Hematopoietic multipotent progenitor cell treated with erythropoietin and hydrocortisone succinate and interleukin-3 and kit ligand, for 17 days (in vitro differentiated cells): ENCODE measurements around the gene KLHL41.
A peak's percentile ranks its signal among the peaks of the same experiment; 100 is the strongest.

Experiments used
- DNase-seq: peaks from one replicate; pipeline ENCODE4 v3.0.0-alpha.2; 2015; ENCODE audit warnings: low spot score

KLHL41 gene

DNA sequence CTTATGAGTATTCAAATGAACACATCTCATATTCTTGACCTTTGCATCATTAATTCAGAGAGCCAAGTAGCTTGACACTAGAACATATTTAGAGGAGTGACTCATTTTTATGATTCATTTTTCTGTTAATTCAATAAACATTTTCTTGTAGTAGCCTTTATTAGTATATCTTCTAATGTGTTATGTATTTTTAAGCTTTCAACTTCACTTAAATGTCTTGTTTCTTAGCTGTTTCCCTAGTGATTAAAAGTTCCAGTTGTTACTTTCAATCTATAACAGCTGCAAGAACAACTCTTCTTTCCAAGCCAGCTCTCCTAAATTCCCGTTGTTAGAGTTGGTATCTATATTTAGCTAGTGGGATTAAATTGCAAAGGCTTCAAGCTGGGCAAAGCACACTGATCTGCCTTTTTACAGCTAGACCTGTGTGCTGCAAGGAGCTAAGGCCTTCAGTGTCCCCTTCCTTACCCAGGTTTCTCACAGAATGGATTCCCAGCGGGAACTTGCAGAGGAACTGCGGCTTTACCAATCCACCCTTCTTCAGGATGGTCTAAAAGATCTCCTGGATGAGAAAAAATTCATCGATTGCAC is at the start of gene KLHL41:
Gene KLHL41 (plus strand): TSS at position 405 of the 588 bp plus-strand sequence. CDS start 77 bp downstream, at position 482.
- DNase-seq, result no peak

DNA sequence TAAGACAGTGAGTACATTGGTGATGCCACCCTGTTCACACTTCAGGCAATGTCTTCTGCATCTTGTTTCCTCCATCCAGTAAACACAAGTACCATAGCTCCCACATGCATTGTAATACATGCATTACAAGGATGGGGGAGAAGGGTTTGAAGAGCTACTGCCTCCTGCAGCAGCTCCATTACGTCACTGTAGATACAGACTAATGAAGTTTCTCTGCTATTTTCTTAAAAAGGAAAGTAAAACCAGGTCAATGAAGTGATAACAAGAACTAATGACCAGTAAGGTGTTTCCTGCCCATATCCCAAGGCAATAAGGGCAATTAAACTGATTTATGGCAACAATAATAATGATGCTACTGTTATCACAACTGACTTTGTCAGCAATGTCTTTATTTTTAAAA is 48.4 kb upstream of the KLHL41 start:
- no peak for DNase-seq

DNA sequence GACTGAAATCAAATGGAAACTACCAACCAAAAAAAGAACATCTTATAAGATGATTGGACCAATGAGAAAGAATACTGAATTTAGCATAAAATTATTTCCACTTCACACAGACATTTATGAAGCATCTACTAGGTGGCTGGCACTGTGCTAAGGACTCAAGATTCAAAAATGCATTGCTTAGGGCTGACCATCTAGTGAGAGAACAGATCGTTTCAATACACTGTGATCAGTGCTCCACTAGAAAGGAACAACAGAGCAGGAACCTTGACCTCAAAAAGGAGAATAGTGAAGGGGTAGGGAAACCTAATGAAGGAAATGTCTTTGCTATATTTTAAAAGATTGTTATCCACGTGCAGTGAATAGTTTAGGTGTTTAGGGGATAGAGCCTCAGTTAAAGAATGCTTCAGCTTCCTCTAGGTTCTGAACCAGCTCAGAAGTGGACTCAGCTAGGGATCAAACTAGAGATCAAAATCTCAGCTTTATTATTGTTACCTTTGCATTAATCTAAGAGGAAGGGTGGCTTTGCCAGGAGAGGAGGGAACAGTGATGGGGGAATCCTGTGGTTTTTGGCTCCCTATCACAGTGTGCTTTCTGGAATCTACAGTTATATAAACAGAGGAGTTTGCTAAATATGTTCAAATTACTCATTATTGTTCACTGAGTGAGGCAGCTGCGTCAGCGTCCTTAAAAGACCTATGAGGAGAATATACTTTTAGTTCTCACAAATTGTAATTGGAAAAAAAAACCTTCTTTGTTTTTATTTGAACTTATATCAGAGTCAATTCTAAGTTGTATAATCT is 46.4 kb upstream of the KLHL41 start:
- no peak for DNase-seq

DNA sequence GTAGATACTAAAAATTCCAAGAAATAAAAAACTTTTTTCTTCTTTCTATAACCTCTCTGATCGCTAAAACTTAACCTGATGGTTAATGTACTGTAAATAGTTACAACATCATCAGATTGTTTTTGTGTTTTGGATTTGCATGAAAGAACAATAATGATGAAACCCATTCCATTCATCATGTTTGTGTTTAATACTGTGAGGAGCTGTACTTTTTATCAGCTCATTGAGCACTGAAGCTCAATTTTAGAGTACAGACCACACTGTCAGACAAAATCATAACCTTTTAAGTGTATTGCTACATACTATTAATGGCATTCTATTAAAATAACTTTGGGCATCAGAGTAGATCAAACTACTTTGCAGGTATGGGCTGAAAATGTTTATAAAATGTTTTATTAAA is 45.0 kb upstream of the KLHL41 start:
- DNase-seq, result no peak

DNA sequence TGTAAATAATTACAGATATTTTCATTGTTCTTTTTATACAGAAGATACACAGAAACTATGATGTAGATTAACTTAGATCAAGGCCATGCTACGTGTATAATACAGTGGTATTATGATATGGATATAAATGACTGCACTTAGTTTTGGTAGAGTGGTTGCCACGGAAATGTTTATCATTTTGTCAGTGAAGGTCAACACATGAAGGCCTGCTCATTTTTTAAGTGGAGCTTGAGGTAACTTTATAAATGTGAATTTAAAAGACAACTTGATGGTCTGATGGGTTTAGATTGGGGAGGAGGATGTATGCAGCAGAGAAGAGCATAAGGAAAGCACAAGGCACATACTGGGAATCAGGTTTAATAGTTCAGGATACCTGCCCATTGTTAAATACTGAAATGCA is 44.6 kb upstream of the KLHL41 start:
- no peak for DNase-seq

DNA sequence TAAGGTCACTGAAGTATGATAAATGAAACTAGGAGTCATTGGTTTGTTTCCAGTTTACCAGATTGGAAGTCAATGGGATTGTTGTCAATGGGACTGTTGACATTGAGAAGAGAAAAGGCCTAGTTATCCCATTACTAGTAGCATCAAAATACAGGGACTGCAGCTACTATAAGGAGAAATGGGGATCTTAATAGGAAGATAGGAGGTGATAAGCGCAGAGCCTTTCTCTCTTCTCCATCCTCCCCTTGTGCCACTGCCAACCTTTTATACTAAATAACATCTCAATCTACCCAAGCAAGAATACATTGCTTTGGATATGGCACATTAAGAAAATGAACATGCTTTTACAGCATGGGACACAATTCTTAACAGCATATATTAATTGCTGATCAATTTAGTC is 40.7 kb upstream of the KLHL41 start:
- no peak for DNase-seq

DNA sequence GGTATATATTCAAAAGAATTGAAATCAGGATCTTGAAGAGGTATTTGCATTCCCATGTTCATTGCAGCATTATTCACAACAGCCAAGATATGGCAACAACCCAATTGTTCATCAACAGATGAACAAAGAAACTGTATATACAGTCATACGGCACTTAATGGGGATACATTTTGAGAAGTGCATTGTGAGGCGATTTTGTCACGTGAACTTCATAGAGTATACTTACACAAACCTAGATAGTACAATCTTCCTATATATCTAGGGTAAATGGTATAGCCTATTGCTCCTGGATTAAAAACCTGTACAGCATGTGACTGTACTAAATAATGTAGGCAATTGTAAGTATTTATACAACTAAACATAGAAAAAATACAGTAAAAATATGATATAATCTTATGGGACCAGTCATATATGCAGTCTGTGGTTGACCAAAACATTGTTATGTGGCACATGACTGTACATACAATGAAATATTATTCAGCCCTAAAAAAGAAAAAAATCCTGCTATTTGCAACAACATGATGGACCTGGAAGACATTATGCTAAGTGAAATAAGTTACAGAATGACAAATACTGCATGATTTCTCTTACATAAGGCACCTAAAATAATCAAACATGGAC is 39.4 kb upstream of the KLHL41 start:
- no peak for DNase-seq

DNA sequence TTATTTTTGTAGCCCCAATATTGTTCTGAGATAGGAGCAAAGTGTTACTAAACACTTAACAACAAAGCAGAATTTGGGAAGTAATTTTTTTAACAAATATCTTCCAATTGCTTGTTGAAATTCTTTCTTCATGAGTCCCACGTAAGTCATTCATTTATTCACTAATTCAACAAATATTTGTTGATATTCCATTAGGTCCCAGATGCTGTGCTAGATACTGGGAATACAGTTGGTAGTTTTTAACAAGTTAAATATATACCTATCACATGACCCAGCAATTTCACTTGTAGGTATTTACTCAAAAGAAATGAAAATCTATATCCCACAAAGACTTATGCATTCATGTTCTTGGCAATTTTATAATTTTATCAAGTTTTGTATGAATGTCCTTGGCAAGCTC is 37.3 kb upstream of the KLHL41 start:
- no peak for DNase-seq

DNA sequence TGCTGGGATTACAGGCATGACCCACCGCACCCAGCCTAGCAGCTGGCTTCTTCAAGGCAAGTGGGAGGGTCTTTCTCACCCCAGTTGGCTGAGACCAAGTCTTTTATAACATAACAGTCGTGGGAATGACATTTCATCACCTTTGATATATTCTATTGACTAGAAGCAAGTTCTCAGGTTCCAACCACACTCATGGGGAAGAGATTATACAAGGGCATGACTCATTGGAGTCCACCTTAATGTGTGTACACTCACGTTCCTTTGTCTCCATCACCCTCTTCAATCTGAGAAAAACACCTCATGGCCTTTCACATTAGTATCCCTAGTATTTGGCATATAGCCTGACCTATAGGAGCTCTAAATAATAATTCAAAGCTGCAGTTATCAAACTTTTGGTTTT is 33.0 kb upstream of the KLHL41 start:
- DNase-seq, result no peak

DNA sequence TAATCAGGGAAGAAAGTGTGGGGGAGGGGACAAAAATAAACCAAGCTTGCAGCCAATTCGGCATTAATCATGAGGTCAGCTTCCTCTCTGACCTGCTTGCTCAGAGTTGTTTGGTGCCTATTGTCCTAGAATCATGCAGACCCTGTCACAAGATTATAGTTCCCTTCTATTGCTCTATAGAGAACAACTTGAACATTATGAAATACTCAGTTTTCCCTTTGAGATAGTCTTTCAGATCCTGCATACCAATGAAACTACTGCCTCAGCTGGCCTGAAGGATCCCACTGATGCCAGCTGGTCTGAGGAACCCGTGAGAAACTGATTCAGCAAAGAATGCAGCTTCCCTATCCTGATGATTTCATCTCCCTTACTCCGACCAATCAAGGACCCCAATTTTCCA is 31.2 kb upstream of the KLHL41 start:
- DNase-seq, result no peak

DNA sequence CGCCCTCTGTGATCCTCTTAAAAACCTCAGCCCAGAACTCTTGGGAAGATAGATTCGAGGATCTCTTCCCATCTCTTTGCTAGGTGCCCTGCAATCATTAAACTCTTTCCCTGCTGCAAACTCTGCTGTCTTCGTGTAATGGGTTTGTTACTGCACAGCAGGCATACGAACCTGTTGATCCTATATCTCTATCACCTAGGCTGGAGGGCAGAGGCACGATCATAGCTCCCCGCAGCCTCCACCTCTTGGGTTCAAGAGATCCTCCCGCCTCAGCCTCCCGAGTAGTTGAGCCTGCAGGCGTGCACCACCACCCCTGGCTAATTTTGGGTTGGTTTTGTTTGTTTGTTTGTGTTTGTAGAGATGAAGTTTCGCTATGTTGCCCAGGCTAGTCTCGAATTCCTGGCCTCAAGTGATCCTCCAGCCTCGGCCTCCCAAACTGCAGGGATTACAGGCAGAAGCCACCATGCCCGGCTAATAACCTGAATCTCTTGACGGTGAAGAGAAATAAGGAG is 30.7 kb upstream of the KLHL41 start:
- no peak for DNase-seq

DNA sequence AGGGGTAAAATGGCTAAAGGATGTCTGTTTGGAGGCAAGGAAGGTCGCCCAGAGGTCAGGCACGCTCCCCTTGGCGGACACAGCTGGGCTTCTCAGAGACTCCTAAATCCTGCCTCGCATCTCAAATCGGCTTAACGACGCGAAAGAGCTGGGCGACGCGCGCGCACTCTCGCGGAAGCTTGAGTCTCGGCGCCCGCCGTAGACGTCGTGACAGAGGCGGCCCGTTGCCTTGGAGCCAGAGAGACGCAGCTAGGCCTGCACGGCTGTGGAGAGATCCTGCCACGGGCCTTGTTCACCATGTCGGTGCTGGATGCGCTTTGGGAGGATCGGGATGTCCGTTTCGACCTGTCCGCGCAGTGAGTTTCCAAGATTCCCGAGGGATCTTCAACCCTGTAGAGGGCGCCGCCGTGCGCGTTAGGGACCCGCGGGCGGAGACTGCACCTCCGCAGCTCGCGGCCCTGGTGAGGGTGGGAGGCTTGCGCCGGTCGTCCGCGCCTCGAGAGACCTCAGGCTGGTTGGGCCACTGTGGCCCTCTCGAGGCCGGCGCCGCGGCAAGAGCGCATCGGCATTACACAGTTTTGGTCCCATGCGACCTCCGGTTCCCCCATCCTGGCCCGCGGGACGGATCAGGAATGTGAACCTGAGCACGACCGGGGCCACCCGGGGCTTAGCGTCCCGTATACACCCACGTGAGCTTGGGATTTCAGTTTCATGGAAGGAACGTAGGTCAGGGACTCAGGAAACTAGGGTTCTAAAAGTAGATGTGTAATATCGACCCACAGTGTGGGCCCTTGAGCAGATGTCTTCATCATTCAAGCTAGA is 30.0 kb upstream of the KLHL41 start, which contains the start of gene BBS5:
Gene BBS5 (plus strand): TSS at position 238 of the 822 bp plus-strand sequence. CDS start 60 bp downstream, at position 298.
- DNase-seq, result peak; percentile 25

DNA sequence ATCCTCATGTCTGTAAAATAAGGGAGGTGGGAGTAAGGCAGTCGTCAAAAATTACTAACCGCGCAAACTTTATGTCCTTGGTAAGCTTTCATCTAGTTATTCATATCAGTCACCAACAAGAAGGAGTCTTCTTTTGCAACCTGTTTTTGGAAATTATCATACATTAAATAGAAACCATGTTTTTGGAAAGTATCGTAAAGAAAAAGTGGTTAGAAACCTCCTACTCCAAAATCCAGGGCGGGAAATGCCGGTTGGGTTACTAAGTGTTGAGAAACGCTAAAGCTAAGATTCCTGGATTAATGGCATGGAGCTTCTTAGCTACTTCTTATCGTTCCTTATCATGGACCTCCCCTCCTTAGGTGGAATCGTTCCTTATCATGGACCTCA is 29.4 kb upstream of the KLHL41 start:
- no peak for DNase-seq

DNA sequence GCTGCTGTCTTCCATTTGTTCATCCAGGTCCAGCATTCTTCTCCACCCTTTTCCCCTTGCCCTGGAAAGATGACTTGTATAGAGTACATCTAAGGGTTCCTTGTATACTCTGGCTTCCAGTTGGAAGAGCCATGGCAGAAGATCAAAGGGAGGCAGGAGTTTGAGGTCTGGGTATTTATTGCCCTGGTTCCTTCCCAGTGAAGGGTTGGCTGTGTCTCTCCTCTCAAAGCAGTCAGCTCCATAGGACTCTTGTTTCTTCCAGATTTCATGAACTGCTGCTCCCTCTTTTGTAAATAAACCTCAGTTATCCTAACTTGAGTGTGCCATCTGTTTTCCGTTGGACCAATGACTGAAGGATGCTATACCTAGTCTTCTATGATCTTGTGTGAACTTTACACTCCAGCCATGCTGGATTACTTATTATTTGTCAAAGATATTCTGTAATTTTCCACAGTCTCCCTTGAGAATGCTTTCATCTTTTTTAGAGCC is 23.8 kb upstream of the KLHL41 start:
- no peak for DNase-seq

DNA sequence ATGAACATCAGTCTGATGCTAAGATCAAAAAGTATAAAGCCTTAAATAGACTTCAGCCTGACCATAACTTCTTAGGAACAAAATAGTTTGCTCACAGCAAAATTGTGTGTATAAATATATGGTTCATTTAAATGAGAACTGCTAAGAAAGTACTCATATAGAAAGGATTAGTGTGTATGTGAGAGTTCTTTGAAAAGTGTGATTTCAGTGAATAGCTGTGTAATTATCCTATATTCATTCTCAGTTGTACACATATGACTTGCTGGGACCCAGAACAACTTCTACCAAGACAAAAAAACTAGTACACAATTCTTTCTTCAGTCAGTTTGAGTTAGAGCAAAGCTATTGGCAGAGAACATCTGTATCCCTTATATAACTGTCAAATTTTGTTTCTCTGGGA is 23.0 kb upstream of the KLHL41 start:
- no peak for DNase-seq

DNA sequence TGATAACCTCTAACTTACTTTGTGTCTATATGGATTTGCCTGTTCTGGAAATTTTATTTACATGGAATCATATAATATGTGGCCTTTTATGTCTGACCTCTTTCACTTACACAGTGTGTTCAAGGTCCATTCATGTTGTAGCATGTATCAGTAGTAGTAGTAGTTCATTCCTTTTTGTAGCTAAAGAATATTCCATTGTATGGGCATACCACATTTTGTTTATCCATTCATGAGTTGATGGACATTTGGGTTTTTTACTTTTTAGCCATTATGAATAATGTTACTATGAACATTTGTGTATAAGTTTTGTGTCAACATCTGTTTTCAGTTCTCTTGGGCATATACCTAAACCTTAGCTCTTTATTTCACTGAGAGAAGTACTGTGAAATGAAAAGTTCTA is 18.7 kb upstream of the KLHL41 start:
- DNase-seq, result no peak

DNA sequence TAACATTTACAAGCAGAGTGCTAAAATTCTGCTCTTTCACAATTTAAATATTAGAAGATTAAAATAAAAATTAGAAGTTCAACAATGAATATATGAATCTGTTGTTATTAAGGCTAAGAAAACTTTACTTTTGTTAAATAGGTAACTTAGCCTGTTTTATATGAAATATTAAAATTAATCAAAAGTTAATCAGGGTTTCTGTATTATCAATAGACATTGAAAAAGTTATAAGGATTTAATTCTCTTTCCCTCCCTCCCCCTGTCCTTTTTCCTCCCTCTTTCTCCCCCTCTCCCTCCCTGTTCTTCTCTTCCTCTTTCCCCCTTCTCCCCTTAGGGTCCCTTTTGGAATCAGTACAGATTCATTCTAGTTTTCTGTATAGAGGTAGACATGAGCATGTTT is 18.1 kb upstream of the KLHL41 start:
- no peak for DNase-seq

DNA sequence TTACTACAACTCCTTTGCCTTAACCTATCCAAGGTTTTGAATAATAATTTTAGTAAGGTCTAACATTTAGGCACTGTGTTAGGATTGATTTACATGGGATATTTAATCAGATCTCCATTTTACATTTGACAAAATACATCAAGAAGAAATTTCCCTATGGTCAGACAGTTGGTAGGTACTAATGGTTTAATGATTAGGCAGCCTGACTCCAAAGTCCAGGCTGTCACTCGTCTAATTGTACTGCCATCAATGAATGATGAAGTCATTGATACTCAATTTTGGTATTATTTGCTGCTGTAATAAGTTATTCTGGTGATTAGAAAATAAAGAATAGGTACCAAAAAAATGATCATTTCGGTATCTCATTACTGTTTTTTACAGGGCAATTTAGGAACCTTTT is 16.1 kb upstream of the KLHL41 start:
- DNase-seq, result no peak

DNA sequence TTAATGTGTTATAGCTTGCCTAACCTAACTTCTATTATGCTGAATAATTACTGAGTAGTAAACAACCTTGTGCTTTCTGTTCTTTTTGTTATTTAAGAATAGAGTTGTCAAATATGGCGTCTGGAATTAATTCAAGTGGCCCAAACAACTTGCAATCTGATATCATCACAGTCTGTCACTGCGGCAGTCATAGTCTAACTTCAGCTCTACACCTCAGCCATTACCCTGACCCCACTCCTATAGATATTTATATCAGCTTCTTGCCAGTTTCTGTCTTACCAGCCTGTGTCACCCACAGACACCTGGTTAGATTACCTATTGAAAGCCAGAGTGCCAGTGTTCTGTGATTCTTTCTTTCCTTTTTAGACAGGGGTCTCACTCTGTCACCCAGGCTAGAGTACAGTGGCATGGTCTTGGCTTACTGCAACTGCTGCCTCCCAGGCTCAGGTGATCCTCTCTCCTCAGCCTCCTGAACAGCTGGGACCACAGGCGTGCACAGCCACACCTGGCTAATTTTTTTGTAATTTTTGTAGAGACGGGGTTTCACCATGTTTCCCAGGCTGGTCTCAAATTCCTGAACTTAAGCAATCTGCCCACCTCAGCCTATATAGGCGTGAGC is 14.1 kb upstream of the KLHL41 start:
- no peak for DNase-seq

DNA sequence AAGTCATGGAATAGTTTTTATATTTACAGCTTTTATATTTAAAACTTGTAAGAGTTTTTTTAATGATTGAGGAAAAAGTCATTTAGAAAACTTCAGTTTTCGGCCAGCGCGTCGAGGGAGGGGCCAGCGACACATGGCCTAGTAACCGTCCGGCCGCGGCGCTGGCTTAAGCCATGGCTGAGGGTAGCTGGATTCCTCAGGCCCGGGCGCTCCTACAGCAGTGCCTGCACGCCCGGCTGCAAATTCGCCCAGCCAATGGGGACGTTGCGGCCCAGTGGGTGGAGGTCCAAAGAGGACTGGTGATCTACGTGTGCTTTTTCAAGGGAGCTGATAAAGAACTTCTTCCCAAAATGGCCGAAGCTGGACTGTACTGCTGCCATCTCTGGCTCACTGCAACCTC is 4.9 kb upstream of the KLHL41 start:
- DNase-seq, result no peak

DNA sequence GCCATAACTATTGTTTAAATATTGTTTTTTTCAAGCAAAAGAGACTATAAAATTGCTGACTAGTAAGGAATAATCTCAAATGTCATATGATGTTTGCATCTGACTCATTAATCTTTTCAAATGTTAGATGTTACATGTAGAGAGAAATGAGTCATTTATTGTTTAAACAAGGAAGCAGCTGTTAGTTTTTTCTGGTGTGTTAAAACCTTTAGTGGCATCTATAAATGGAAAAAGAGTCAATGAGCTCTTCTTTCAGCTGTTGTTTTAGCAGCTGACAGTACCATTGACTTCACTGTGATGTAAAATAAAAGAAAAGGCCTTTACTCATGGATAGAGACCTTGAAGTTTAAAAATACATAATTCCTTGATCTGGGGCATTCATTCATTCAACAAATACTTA is 1.8 kb upstream of the KLHL41 start:
- no peak for DNase-seq

DNA sequence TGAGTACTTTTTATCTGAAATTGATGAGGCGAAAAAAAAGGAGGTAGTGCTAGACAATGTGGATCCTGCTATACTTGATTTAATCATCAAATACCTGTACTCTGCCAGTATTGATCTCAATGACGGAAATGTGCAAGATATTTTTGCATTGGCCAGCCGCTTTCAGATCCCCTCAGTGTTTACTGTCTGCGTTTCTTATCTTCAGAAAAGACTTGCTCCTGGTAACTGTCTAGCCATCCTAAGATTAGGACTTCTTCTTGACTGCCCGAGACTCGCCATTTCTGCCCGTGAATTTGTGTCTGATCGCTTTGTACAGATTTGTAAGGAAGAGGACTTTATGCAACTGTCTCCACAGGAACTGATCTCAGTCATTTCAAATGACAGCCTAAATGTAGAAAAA is 453 bp downstream of the KLHL41 start:
- DNase-seq, result no peak
